Keratinocyte (primary cell): ENCODE measurements around the gene EDC4. TPM values are rescaled to one million over a fixed set of nuclear protein-coding genes. Genes with fewer than 3 reads are reported as not detected.
A peak's percentile ranks its signal among the peaks of the same experiment; 100 is the strongest.

Source experiments
- DNase-seq: peaks from one replicate; pipeline ENCODE4 v3.0.0-alpha.2; 2011; ENCODE audit warnings: low read depth, missing footprints, low spot score
- FAIRE-seq: peaks from 2 replicates; lab custom pipeline; 2011; peaks lifted over from hg19 to GRCh38; lab: Jason Lieb, UNC
- H2AFZ ChIP-seq: 2 replicates; pipeline ENCODE4 v1.6.0; 2012; ENCODE audit warnings: low read length, control low read depth, inconsistent platforms; ENCODE audit not compliant: control insufficient read depth
- H3K27ac ChIP-seq: 2 replicates; pipeline ENCODE4 v1.5.1; 2011; ENCODE audit warnings: low read length; ENCODE audit not compliant: control insufficient read depth, insufficient read depth
- H3K27me3 ChIP-seq: 3 replicates; pipeline ENCODE4 v1.6.0; 2011; ENCODE audit warnings: low read length; ENCODE audit not compliant: control insufficient read depth, insufficient read depth; ENCODE audit errors: extremely low read depth
- H3K36me3 ChIP-seq, 2 experiments: 2 replicates in 1 of 2; 3 replicates in 1 of 2; pipeline ENCODE4 v1.5.1; 2011; ENCODE audit warnings: low read length in 2 of 2, mild to moderate bottlenecking in 1 of 2; ENCODE audit not compliant: control insufficient read depth in 2 of 2, insufficient read depth in 2 of 2; ENCODE audit errors: extremely low read depth in 1 of 2
- H3K4me1 ChIP-seq: 3 replicates; pipeline ENCODE4 v1.5.1; 2011; ENCODE audit warnings: low read length; ENCODE audit not compliant: control insufficient read depth, insufficient read depth; ENCODE audit errors: extremely low read depth
- H3K4me2 ChIP-seq: 3 replicates; pipeline ENCODE4 v1.6.0; 2011; ENCODE audit warnings: low read depth, low read length; ENCODE audit not compliant: control insufficient read depth, insufficient read depth; ENCODE audit errors: extremely low read depth
- H3K4me3 ChIP-seq, 3 experiments: fragments of 200-600 bp in 1 of 3; sonication (generic) in 1 of 3; 2 replicates in 2 of 3; 3 replicates in 1 of 3; pipeline ENCODE4 v1.5.1; 2011 to 2016; ENCODE audit warnings: low read length in 3 of 3, mild to moderate bottlenecking in 3 of 3, control low read depth in 2 of 3, inconsistent platforms in 1 of 3, low read depth in 1 of 3, mixed read lengths in 1 of 3, mixed run types in 1 of 3, moderate library complexity in 1 of 3; ENCODE audit not compliant: control insufficient read depth in 2 of 3, insufficient read depth in 2 of 3; ENCODE audit errors: extremely low read depth in 1 of 3
- H3K79me2 ChIP-seq: 2 replicates; pipeline ENCODE4 v1.6.0; 2012; ENCODE audit warnings: low read length; ENCODE audit not compliant: control insufficient read depth, insufficient read depth
- H3K9ac ChIP-seq: 3 replicates; pipeline ENCODE4 v1.6.0; 2011; ENCODE audit warnings: low read length; ENCODE audit not compliant: control insufficient read depth, insufficient read depth; ENCODE audit errors: extremely low read depth
- H3K9me1 ChIP-seq: 3 replicates; pipeline ENCODE4 v1.6.0; 2011; ENCODE audit warnings: low read length; ENCODE audit not compliant: control insufficient read depth, insufficient read depth; ENCODE audit errors: extremely low read depth
- H3K9me3 ChIP-seq: 2 replicates; pipeline ENCODE4 v1.5.1; 2012; ENCODE audit warnings: low read depth, low read length; ENCODE audit not compliant: control insufficient read depth
- H4K20me1 ChIP-seq: 3 replicates; pipeline ENCODE4 v1.6.0; 2011; ENCODE audit warnings: low read length; ENCODE audit not compliant: control insufficient read depth, insufficient read depth; ENCODE audit errors: extremely low read depth
- CTCF ChIP-seq, 3 experiments: IDR thresholded peaks in 1 of 3; conservative IDR thresholded peaks in 1 of 3; optimal IDR thresholded peaks in 1 of 3; 2 replicates in 2 of 3; 3 replicates in 1 of 3; pipeline versions ENCODE3 to v1.5.1; 2011; ENCODE audit warnings: low read length in 3 of 3, mild to moderate bottlenecking in 3 of 3, moderate library complexity in 2 of 3, control low read depth in 1 of 3, inconsistent platforms in 1 of 3; ENCODE audit not compliant: insufficient read depth in 2 of 3; ENCODE audit errors: extremely low read depth in 1 of 3
- EZH2 ChIP-seq: IDR thresholded peaks from one replicate; pipeline ENCODE4 v1.6.1; 2012; ENCODE audit warnings: inconsistent platforms, mild to moderate bottlenecking, low read length, moderate library complexity
- dilution Hi-C: fragments of 300-500 bp; cut with MboI; formaldehyde crosslinking; loops from one replicate; pipeline ENCODE4 v1.7.0; 2020; ENCODE audit warnings: low sequenced_read_pairs; ENCODE audit not compliant: extremely low pct_ligation_motif_present
- polyA plus RNA-seq, 5 experiments: library from polyadenylated mRNA; depleted of rRNA in 3 of 5; stranded (reverse) in 3 of 5; stranded (forward) in 1 of 5; unstranded in 1 of 5; fragments of >200 nt; gene quantifications; 1 replicate in 1 of 5; 2 replicates in 3 of 5; 3 replicates in 1 of 5; pipeline versions ENCODE4 v1.2.1 to v1.2.3, GENCODE V29; 2011 to 2012; ENCODE audit warnings: missing spikeins in 2 of 5, low read depth in 1 of 5, low replicate concordance in 1 of 5

Gene EDC4
- polyA plus RNA-seq, 1 donor (not counting 4 experiments of a cell fraction or from before 2014, with no cell fraction given): 16.7 TPM

- peak; percentile 34 for FAIRE-seq
Measured at GRCh38 chr16:67926181-67926750, 53.4 kb downstream of the EDC4 start.

GRCh38 chr16:67927131-67927941, 54.5 kb downstream of the EDC4 start:
- no peak overlapping the region for H3K9ac ChIP-seq
- H3K9me3 ChIP-seq: no peaks in the 10 kb centered on the region
- no peaks in the 10 kb centered on the region for H3K27me3 ChIP-seq
- no peak overlapping the region for H3K4me2 ChIP-seq
- H3K36me3 ChIP-seq: peaks cover 19 to 21% of the 10 kb centered on the region in 2 experiments
- peaks cover 8% of the 10 kb centered on the region for H4K20me1 ChIP-seq
- DNase-seq: no peak
- no peak for TF ChIP-seq CTCF (optimal IDR thresholded peaks at IDR 0.05 in 1 of 3, IDR thresholded peaks at IDR 0.05 in 1 of 3, conservative IDR thresholded peaks at IDR 0.05 in 1 of 3; ENCODE audit: extremely low read depth in 1 of 3, insufficient read depth in 2 of 3, low read length in 3 of 3)
- no peak for TF ChIP-seq EZH2
- H3K4me3 ChIP-seq: no peak overlapping the region
- dilution Hi-C loops: no loop called here
- H3K27ac ChIP-seq: no peak overlapping the region
- H3K79me2 ChIP-seq: no peaks in the 10 kb centered on the region
- no peak overlapping the region for H2AFZ ChIP-seq
- no peaks in the 10 kb centered on the region for H3K9me1 ChIP-seq
- H3K4me1 ChIP-seq: peaks cover 17% of the 10 kb centered on the region
- FAIRE-seq: no peak

More at GRCh38 chr16:67926181-67926750, 53.4 kb downstream of the EDC4 start:
- Histone ChIP-seq H3K79me2 (no peaks in the 10 kb centered on the region), H3K27ac (peak overlapping the region; percentile 2), H4K20me1 (peaks cover 8% of the 10 kb centered on the region), H3K9me3 (no peaks in the 10 kb centered on the region), H3K4me3 (no peak overlapping the region), H3K27me3 (no peaks in the 10 kb centered on the region), H3K4me1 (peaks cover 18% of the 10 kb centered on the region), H3K4me2 (peak overlapping the region; percentile 27), H3K9me1 (no peaks in the 10 kb centered on the region), H2AFZ (no peak overlapping the region), H3K36me3 (peaks cover 17 to 19% of the 10 kb centered on the region in 2 experiments), H3K9ac (no peak overlapping the region)
- TF ChIP-seq CTCF (optimal IDR thresholded peaks at IDR 0.05 in 1 of 3, IDR thresholded peaks at IDR 0.05 in 1 of 3, conservative IDR thresholded peaks at IDR 0.05 in 1 of 3; ENCODE audit: extremely low read depth in 1 of 3, insufficient read depth in 2 of 3, low read length in 3 of 3): peak in 1 of 3 experiments; percentile 18
- TF ChIP-seq EZH2: no peak
- no peak for DNase-seq
- dilution Hi-C loops: no loop called here
